GM23248 (cell line): ENCODE data around the gene TMEM238L. TPM values are rescaled to one million over a fixed set of nuclear protein-coding genes. Genes with fewer than 3 reads are reported as not detected.
"Not testable (repeated sequence)": the region's sequence is repeated elsewhere in the genome, so short reads cannot be mapped to it uniquely, and the experiment has no call there.

Experiments
- DNase-seq: peaks from one replicate; pipeline ENCODE4 v3.0.0-alpha.2; 2015
- H2AFZ ChIP-seq: fragments of 200-600 bp; sonication (generic); 2 replicates; pipeline ENCODE4 v1.6.1; 2016; ENCODE audit warnings: antibody characterized with exemption
- H3F3A ChIP-seq: fragments of 200-600 bp; sonication (generic); 2 replicates; pipeline ENCODE4 v1.6.1; 2016; ENCODE audit warnings: mild to moderate bottlenecking, antibody characterized with exemption, mixed run types; ENCODE audit not compliant: insufficient read depth
- H3K27ac ChIP-seq: fragments of 200-600 bp; sonication (generic); 2 replicates; pipeline ENCODE4 v1.5.1; 2016; ENCODE audit warnings: mild to moderate bottlenecking
- H3K27me3 ChIP-seq: fragments of 200-600 bp; sonication (generic); replicated peaks from 2 replicates; pipeline ENCODE4 v1.6.1; 2016; ENCODE audit warnings: mild to moderate bottlenecking; ENCODE audit not compliant: insufficient read depth
- H3K36me3 ChIP-seq: fragments of 200-600 bp; sonication (generic); 2 replicates; pipeline ENCODE4 v1.6.1; 2016; ENCODE audit warnings: low read depth, mild to moderate bottlenecking
- H3K4me1 ChIP-seq: fragments of 200-600 bp; sonication (generic); 2 replicates; pipeline ENCODE4 v1.6.1; 2016; ENCODE audit warnings: mild to moderate bottlenecking; ENCODE audit not compliant: insufficient read depth
- H3K4me2 ChIP-seq: fragments of 200-600 bp; sonication (generic); one replicate; pipeline ENCODE4 v1.6.1; 2016; ENCODE audit warnings: mild to moderate bottlenecking; ENCODE audit not compliant: unreplicated experiment
- H3K4me3 ChIP-seq: fragments of 200-600 bp; sonication (generic); 2 replicates; pipeline ENCODE4 v1.5.1; 2016; ENCODE audit warnings: mild to moderate bottlenecking
- H3K79me2 ChIP-seq: fragments of 200-600 bp; sonication (generic); 2 replicates; pipeline ENCODE4 v1.6.1; 2016; ENCODE audit warnings: mild to moderate bottlenecking; ENCODE audit not compliant: insufficient read depth
- H3K9ac ChIP-seq: fragments of 200-600 bp; sonication (generic); 2 replicates; pipeline ENCODE4 v1.6.1; 2016; ENCODE audit warnings: mild to moderate bottlenecking
- H3K9me2 ChIP-seq: fragments of 200-600 bp; sonication (generic); 2 replicates; pipeline ENCODE4 v1.6.1; 2016; ENCODE audit warnings: mixed run types, mild to moderate bottlenecking, moderate library complexity; ENCODE audit not compliant: insufficient read depth
- H3K9me3 ChIP-seq: fragments of 200-600 bp; sonication (generic); one replicate; pipeline ENCODE4 v1.6.1; 2017; ENCODE audit warnings: low read depth
- H4K20me1 ChIP-seq: fragments of 200-600 bp; sonication (generic); 2 replicates; pipeline ENCODE4 v1.6.0; 2016; ENCODE audit not compliant: insufficient read depth
- EZH2 ChIP-seq: fragments of 200-600 bp; sonication (generic); IDR thresholded peaks from 2 replicates; pipeline ENCODE4 v1.6.1; 2018; ENCODE audit warnings: antibody characterized with exemption, mild to moderate bottlenecking; ENCODE audit not compliant: insufficient read depth, poor library complexity, severe bottlenecking
- EZH2phosphoT487 ChIP-seq: fragments of 200-600 bp; sonication (generic); IDR thresholded peaks from 2 replicates; pipeline ENCODE4 v1.6.1; 2018; ENCODE audit warnings: antibody characterized with exemption, moderate library complexity, mild to moderate bottlenecking, low read depth; ENCODE audit not compliant: insufficient read depth
- WGBS, 2 experiments: methylation state at CpG; one replicate each; pipeline ENCODE4 v1.1.6; 2015 to 2017; ENCODE audit warnings: low lambda C conversion rate in 2 of 2, low coverage in 1 of 2; ENCODE audit errors: missing lambda C conversion rate in 2 of 2; 5-methylcytosine and 5-hydroxymethylcytosine counted together
- in situ Hi-C: fragments of 300-500 bp; cut with MboI; formaldehyde crosslinking; loops from 2 replicates; pipeline ENCODE4 v1.15.0; 2020
- polyA plus RNA-seq: library from polyadenylated mRNA; unstranded; fragments of >200 nt; fragmentation: Nextera tagmentation; extraction: Ambion mirVana; gene quantifications from 2 replicates; pipeline ENCODE4 v1.2.1, GENCODE V29; 2016
- total RNA-seq: library from RNA; depleted of rRNA; stranded (reverse); fragments of >200 nt; shearing (Covaris generic); gene quantifications from 2 replicates; pipeline ENCODE4 v1.2.3, GENCODE V29; 2014; rRNA removed

TMEM238L gene
- total RNA-seq (not detected in 2 replicates), polyA plus RNA-seq (not detected in 2 replicates)

GRCh38 chr17:10803830-10804475 is at the start of gene TMEM238L:
TMEM238L (minus strand) TSS chr17:10804099; CDS start chr17:10803963, 136 bp downstream.
- Histone ChIP-seq H3K36me3 (no peaks in the 10 kb centered on the region), H3K79me2 (no peaks in the 10 kb centered on the region), H2AFZ (no peak within 1 kb of the TSS), H3F3A (no peaks in the 10 kb centered on the region), H3K9ac (no peak within 1 kb of the TSS), H3K4me1 (no peaks in the 10 kb centered on the region), H3K4me2 (no peak within 1 kb of the TSS), H3K4me3 (no peak within 1 kb of the TSS), H4K20me1 (no peaks in the 10 kb centered on the region), H3K27me3 (no peaks in the 10 kb centered on the region; the same call in 1 of the 2 replicates), H3K9me2 (no peaks in the 10 kb centered on the region), H3K27ac (no peak within 1 kb of the TSS), H3K9me3 (no peaks in the 10 kb centered on the region)
- TF ChIP-seq EZH2: no peak
- no peak for TF ChIP-seq EZH2phosphoT487
- in situ Hi-C loops: no loop called here
- 61 to 65% methylated on average over 16 of the region's 16 CpGs for WGBS, 2 experiments
- DNase-seq: no peak

GRCh38 chr17:10846636-10847035 is 42.7 kb upstream of the TMEM238L start:
- in situ Hi-C loops: loop anchor here (5.0 to 10.0 kb wide), 2 partner anchors 109 to 202 kb away; no protein-coding TSS in a partner anchor
- H3K4me1 ChIP-seq, H3K36me3 ChIP-seq, H3K27ac ChIP-seq, DNase-seq, H3K9me2 ChIP-seq, H2AFZ ChIP-seq, H3K4me2 ChIP-seq, H3K9ac ChIP-seq, H4K20me1 ChIP-seq, H3F3A ChIP-seq, H3K4me3 ChIP-seq, H3K79me2 ChIP-seq, H3K27me3 ChIP-seq, H3K9me3 ChIP-seq: not testable (repeated sequence)
- 68% methylated on average over 6 of the region's 6 CpGs; no CpG with 5 or more reads in 1 of the 2 experiments for WGBS, 2 experiments

GRCh38 chr17:10845388-10845751 is 41.5 kb upstream of the TMEM238L start:
- no peaks in the 10 kb centered on the region; the same call in 1 of the 2 replicates for H3K27me3 ChIP-seq
- WGBS, 2 experiments: 18 to 20% methylated on average over 6 of the region's 6 CpGs

GRCh38 chr17:10844621-10845387 is 40.9 kb upstream of the TMEM238L start:
- Histone ChIP-seq H3K9me2 (no peaks in the 10 kb centered on the region), H4K20me1 (no peaks in the 10 kb centered on the region), H3K79me2 (no peaks in the 10 kb centered on the region), H2AFZ (peak overlapping the region; percentile 94), H3K4me1 (no peaks in the 10 kb centered on the region), H3K27me3 (no peaks in the 10 kb centered on the region; the same call in 1 of the 2 replicates), H3K4me3 (peak overlapping the region; percentile 77), H3K9me3 (no peaks in the 10 kb centered on the region), H3F3A (no peaks in the 10 kb centered on the region), H3K36me3 (no peaks in the 10 kb centered on the region), H3K4me2 (peak overlapping the region; percentile 89), H3K9ac (peak overlapping the region; percentile 42), H3K27ac (no peak overlapping the region)
- in situ Hi-C loops: loop anchor here (5.0 to 10.0 kb wide), 2 partner anchors 108 to 200 kb away; no protein-coding TSS in a partner anchor
- DNase-seq: peak; percentile 77
- 2% methylated on average over 22 to 27 of the region's 28 CpGs for WGBS, 2 experiments
- TF ChIP-seq EZH2 (no peak), EZH2phosphoT487 (no peak)

More at GRCh38 chr17:10845388-10845751, 41.5 kb upstream of the TMEM238L start:
- no peak overlapping the region; the same call in 1 of the 2 replicates for H3K4me3 ChIP-seq
- no peak for TF ChIP-seq EZH2phosphoT487
- TF ChIP-seq EZH2: no peak
- no peaks in the 10 kb centered on the region for H3K36me3 ChIP-seq
- in situ Hi-C loops: loop anchor here (5.0 to 10.0 kb wide), 2 partner anchors 108 to 201 kb away; no protein-coding TSS in a partner anchor
- no peak overlapping the region for H3K9ac ChIP-seq
- H4K20me1 ChIP-seq: no peaks in the 10 kb centered on the region
- H2AFZ ChIP-seq: no peak overlapping the region
- no peaks in the 10 kb centered on the region for H3F3A ChIP-seq
- no peaks in the 10 kb centered on the region for H3K79me2 ChIP-seq
- no peaks in the 10 kb centered on the region for H3K9me3 ChIP-seq
- H3K4me2 ChIP-seq: peak overlapping the region; percentile 89
- DNase-seq: no peak
- H3K27ac ChIP-seq: no peak overlapping the region
- H3K9me2 ChIP-seq: no peaks in the 10 kb centered on the region
- H3K4me1 ChIP-seq: no peaks in the 10 kb centered on the region
